HG03520 (cell line): ENCODE data around the gene ZNF814.
"Not testable (repeated sequence)": the region's sequence is repeated elsewhere in the genome, so short reads cannot be mapped to it uniquely, and the experiment has no call there.

Experiments
- ATAC-seq: cut with Tn5 transposase; IDR thresholded peaks from one replicate; pipeline ENCODE4 v1.9.1; 2021; ENCODE audit warnings: mild to moderate bottlenecking, moderate library complexity; ENCODE audit not compliant: unreplicated experiment

Gene ZNF814

GRCh38 chr19:57867868-57868492 lies 20.9 kb downstream of the ZNF814 start:
- ATAC-seq = no peak

DNA sequence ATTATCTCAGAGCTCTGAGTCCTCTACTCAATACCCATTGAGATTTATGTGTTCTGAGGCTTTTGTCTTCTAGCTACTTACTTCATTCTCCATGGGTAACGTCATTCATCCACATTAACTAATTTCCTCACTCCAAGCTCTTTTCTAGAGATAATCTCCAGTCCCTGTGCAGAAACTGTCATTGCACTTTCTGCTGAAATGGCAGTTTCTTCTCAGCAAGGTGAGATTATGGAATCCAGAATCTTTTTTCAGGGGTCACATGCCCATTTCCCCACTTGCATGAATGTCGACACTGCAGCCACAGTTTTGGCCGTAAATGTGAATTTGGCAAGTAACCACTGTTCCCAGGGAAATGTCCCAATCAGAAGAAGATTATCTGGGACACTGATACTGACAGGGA lies 26.5 kb downstream of the ZNF814 start:
- not testable (repeated sequence) for ATAC-seq

DNA sequence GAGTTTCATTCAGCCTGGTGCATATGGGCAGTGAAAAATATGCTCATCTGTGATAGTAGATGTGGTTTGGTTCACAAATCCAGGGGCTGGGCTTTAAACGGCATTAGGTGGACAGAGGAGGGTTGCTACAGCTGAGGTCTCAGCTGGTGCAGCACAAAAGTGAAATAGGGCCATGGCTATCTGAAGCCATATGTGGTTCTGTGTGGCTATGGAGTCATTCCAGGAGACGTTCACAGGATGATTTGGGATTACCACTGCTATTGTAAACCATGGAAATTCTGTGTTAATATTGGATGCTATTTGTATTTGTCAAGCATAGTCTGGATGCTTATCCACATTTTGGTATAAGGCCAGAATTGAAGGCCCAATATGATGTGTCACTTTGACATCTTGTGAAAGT lies 34.7 kb downstream of the ZNF814 start:
- not testable (repeated sequence) for ATAC-seq

GRCh38 chr19:57851812-57852603 lies 36.8 kb downstream of the ZNF814 start:
- not testable (repeated sequence) for ATAC-seq

DNA sequence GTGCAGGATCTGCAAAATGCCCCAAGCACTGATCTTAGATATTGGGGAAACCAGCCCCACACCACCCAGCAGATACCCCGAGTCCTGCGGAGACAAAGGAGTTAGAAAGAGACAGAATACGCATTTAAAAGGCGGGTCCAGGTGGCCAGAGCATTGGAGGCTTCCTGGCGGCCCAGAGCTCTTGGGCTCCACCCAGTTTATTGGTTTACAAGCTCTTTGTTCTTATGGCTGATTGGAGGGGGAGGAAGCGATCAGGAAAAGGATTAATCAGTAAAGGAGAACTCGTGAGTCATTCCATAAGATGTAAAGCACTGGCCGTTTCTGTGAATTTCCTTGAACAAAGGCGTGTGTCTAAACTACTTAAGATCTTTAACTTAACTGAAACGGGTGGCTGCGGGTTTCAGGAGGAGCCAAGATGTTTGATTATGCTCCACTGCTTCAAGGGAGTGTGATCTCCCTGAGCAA lies 38.3 kb downstream of the ZNF814 start:
- ATAC-seq = no peak

DNA sequence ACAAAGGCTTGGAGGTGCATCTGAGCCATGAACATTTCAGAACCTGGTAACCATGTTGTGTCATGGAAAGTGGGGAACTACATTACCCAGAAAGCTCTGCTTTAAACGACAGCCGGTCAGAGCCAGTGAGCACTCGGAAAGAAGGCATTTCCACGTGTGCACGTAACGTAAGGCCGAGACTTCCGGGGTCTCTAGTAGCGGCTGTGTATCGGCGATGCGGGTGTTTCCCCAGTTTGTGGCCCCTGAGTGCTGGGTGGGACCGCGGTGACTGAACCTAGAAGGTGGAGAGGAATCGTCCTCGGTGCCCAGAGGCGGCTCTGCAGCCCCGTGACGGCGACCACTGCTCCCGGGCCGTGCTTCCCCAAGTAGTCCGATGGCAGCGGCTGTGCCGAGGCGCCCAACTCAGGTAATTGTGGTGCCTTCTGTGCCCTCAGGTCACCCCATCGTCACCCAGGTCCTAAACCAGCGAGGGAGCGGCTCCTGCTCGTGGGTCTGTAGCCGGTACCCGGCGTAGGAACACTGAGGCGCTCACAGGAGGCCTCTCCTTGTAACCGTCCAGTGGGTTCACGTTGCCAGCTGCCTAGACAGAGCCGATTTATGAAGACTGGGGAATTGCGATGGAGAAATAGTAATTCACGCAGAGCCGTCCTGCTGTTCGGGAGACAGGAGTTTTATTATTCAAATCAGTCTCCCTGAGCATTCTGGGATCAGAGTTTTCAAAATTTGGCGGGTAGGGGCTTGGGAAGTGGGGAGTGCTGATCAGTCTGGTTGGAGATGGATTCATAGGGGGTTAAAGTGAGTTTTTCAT lies 39.0 kb downstream of the ZNF814 start, which contains the start of gene ZNF587:
Gene ZNF587 (plus strand): TSS at position 194 of the 808 bp plus-strand sequence. CDS start 180 bp downstream, at position 374.
- ATAC-seq = peak; percentile 97

DNA sequence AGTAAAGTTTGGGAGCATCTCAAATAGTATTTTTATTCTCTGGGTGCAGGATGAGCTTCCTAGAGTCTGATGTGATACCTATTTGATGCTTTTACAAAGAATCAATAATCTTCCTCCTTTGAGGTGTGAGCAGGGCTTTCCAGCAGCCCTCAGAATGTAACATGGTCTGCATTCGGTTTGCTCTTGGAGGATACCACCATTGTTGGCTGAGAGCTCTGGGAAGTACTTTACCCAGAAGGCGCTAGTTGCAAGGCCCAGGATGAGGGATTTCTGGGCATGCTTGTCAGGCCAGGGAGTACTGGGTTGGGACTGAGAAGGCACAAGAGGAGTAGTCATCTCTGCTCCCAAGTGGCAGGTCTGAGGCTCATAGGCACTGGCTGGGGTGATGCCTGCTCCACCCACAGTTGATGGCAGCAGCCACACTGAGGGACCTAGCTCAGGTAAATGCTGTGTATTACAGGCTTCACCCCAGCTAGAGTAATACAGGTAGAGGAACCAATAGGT lies 39.6 kb downstream of the ZNF814 start:
- peak; percentile 6 for ATAC-seq

- not testable (repeated sequence) for ATAC-seq
Observed at GRCh38 chr19:57847164-57847563, 41.7 kb downstream of the ZNF814 start.

- no peak for ATAC-seq
Observed at GRCh38 chr19:57841122-57841763, 47.6 kb downstream of the ZNF814 start.

GRCh38 chr19:57838622-57839191 lies 50.1 kb downstream of the ZNF814 start:
- not testable (repeated sequence) for ATAC-seq

DNA sequence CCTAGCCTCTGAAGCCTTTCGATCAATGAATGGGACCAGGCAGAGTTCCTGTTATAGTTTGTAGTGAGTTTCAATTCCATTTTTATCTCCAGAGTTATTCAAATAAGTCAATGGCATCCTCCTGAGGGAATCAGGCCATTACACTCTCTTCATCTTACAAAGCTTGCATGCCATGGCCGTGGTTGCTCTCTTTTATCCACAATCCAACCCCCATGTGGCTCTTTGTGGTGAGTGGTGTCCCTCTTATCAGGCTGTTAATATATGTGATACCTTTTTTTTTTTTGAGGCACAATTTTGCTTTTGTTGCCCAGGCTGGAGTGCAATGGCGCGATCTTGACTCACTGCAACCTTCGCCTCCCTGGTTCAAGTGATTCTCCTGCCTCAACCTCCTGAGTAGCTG lies 51.8 kb downstream of the ZNF814 start:
- not testable (repeated sequence) for ATAC-seq

DNA sequence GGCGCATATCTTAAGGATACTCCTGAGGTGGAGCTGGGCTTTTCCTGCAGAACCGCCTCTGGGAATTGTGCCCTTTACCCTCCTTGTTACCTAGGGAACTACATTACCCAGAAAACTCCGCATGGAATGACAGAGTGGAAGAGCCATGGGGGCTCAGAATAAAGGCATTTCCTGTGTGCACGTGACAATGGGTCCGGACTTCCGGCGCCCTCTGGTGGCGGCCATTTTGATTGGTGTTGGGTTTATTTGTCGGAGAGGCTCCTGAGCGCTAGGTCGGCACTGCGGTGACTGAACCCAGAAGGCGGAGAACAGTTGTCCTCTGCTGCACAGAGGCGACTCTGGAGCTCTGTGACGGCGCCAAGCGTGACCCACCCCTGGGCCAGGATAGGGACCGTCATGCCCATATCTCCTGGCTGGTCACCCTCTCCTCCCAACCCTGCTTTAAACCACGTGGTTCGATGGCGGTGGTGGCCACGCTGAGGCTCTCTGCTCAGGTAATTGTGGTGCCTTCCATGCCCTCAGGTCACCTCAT lies 58.7 kb downstream of the ZNF814 start, which contains the start of gene ZNF587B:
Gene ZNF587B (plus strand): TSS at position 229 of the 532 bp plus-strand sequence. CDS start 230 bp downstream, at position 459.
- ATAC-seq = no peak

GRCh38 chr19:57829316-57829715 lies 59.5 kb downstream of the ZNF814 start:
- ATAC-seq = no peak

DNA sequence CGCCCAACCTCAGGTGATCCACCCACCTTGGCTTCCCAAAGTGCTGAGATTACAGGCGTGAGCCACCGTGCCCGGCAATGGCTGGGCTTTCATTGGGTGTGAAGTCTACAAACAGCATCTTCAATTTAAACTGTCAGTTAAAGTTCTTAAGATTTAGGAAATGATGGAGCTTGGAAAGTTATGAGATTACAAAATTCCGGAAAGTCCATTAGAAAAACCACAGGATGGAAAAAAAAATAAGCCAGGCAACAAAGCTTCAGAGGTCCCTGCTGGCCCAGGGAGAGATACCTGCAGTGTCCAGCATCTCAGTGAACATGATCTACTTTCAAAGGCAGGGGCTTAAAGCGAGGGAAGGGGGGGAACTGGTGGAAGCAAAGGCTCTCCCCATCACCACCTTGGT lies 63.3 kb downstream of the ZNF814 start:
- no peak for ATAC-seq

GRCh38 chr19:57823608-57824007 lies 65.2 kb downstream of the ZNF814 start:
- ATAC-seq = not testable (repeated sequence)

DNA sequence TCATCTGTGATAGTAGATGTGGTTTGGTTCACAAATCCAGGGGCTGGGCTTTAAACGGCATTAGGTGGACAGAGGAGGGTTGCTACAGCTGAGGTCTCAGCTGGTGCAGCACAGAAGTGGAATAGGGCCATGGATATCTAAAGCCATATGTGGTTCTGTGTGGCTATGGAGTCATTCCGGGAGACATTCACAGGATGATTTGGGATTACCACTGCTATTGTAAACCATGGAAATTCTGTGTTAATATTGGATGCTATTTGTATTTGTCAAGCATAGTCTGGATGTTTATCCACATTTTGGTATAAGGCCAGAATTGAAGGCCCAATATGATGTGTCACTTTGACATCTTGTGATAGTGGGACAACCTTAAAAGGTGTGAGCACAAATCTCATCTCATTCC lies 65.7 kb downstream of the ZNF814 start:
- not testable (repeated sequence) for ATAC-seq

DNA sequence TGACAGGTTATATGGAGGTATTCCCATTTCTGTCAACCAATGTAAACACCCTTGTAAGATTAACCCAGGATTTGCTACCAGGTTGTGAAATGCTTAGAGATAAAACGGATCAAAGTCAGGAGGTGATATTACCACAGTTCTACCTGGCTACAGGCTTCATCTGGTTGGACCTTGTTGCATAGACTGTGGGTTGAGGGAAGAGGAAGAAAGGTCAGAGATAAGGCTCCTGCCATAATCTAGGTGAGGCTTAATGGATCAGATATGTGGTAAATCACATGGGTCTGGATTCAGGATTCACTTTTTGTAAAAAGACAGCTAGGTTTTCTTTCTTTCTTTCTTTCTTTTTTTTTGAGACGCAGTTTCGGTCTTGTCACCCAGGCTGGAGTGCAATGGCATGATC lies 67.3 kb downstream of the ZNF814 start:
- ATAC-seq = not testable (repeated sequence)

DNA sequence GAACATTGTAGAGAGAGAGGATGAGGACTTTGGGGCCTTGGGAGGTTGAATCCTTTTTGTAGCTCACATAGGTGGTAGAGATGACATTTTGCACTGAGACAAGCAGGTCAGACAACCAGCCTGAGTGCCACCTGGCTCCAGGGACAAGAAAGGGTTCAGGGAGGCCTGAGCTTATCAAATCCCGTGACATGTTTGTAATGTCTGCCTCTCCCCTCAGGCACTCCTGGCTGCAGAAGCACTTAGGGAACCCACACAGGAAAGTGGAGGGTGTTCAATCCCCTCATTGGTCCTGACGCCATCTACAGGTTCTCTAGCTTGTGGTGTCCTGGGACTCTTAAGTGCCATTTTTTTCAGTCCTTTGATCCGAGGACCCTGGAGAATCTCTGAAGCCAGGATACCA lies 67.7 kb downstream of the ZNF814 start:
- not testable (repeated sequence) for ATAC-seq

GRCh38 chr19:57820599-57820998 lies 68.2 kb downstream of the ZNF814 start:
- no peak for ATAC-seq
